Measurements from ENCODE around the gene LDLRAD4.

Gene LDLRAD4

DNA sequence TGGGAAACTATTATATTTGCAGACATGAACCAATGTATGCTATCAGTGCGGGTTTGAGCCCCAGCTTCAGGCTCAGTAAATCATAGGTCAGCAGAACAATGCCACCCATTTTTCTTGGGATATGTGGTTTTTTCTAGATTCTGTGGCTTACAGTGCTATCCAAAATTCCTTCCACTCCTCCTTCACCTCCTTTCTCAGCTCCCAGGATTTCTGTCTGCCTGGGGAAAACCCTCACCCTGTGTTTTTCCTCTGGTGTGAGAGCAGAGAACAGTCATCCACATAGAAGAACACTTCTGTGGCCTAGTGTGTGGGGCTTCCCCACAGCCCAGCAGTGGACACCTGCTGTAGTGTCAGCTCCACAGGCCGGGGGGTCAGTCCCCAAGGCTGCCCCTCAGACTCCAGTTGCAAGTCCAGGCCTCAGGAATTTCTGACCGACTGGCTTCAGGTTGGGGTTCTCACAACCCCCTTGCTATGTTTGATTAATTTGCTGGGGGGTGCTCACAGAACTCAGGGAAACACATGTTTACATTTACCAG lies 238.2 kb downstream of the LDLRAD4 start:
- POLR2A ChIA-PET, result no interaction called here
- no peak for DNase-seq (ENCODE audit: extremely low spot score)
- CTCF ChIA-PET, result no interaction called here
- TF ChIP-seq ZNF384 (IDR thresholded peaks at IDR 0.05), result no peak
- no peak for TF ChIP-seq L3MBTL2 (conservative IDR thresholded peaks at IDR 0.05)
- no peak for TF ChIP-seq ELF4 (IDR thresholded peaks at IDR 0.05)
- no peak for TF ChIP-seq FOXK2 (IDR thresholded peaks at IDR 0.05)
- no peak for TF ChIP-seq SUZ12 (IDR thresholded peaks at IDR 0.05)
- no peak for TF ChIP-seq TARDBP (IDR thresholded peaks at IDR 0.05)

DNA sequence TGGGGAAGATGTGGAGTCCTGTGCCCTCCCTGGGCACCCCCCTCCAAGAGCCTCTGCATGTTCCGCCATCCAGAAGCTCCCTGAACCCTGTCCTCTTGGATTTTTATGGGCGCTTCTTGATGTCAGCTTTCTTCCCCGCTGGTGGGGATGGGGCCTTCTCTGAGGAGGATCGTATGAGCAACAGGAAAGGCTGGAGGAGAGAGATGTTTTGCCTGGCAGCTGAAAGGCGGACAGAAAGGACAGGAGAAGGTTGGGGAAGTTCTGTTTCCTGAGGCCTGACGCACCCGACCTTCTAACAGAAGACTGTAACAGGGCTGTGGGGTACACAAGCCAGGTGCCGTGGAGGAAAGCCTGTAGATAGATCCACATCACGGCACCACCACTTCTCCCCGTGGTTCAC lies 238.8 kb downstream of the LDLRAD4 start:
- POLR2A ChIA-PET, result no interaction called here
- TF ChIP-seq FOXA1 (IDR thresholded peaks at IDR 0.05) (no peak), LEF1 (IDR thresholded peaks at IDR 0.05; ENCODE audit: borderline replicate concordance) (no peak), TARDBP (IDR thresholded peaks at IDR 0.05) (no peak), CTBP1 (IDR thresholded peaks at IDR 0.05; ENCODE audit: borderline replicate concordance) (no peak)
- TF ChIP-seq, protein P1, sequence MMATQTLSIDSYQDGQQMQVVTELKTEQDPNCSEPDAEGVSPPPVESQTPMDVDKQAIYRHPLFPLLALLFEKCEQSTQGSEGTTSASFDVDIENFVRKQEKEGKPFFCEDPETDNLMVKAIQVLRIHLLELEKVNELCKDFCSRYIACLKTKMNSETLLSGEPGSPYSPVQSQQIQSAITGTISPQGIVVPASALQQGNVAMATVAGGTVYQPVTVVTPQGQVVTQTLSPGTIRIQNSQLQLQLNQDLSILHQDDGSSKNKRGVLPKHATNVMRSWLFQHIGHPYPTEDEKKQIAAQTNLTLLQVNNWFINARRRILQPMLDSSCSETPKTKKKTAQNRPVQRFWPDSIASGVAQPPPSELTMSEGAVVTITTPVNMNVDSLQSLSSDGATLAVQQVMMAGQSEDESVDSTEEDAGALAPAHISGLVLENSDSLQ (IDR thresholded peaks at IDR 0.05), result no peak
- no peak for DNase-seq (ENCODE audit: extremely low spot score)
- CTCF ChIA-PET, result no interaction called here

DNA sequence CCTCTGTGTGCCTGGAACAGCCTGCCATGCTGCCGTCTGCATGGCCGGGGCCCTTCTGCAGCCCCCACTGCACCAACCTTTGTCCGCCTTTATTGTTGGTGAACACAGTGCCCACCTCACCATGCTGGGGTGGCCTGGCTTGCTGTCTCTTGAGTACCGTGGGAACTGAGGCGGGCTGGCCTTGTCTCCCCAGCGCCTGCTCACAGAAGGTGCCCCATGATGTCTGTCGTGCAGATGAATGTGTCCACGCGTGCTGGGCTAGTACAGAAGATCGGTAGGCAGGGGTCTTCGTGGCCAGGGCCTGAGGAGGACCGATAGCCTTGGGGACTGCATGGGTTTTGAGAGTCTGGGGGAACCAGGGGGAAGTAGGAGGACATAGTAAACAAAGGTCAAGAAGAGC lies 242.4 kb downstream of the LDLRAD4 start:
- POLR2A ChIA-PET, result no interaction called here
- CTCF ChIA-PET, result no interaction called here
- DNase-seq (ENCODE audit: extremely low spot score), result no peak
- TF ChIP-seq TARDBP (IDR thresholded peaks at IDR 0.05), result no peak
- no peak for TF ChIP-seq FOXM1 (IDR thresholded peaks at IDR 0.05; ENCODE audit: borderline replicate concordance)
- no peak for TF ChIP-seq SP1 (IDR thresholded peaks at IDR 0.05)
- no peak for TF ChIP-seq CTBP1 (IDR thresholded peaks at IDR 0.05; ENCODE audit: borderline replicate concordance)
- no peak for TF ChIP-seq ARNT (IDR thresholded peaks at IDR 0.05)
- TF ChIP-seq ELF4 (IDR thresholded peaks at IDR 0.05), result no peak
- TF ChIP-seq HDGF (IDR thresholded peaks at IDR 0.05; ENCODE audit: borderline replicate concordance), result no peak
- TF ChIP-seq, protein P1 (IDR thresholded peaks at IDR 0.05), result no peak
- no peak for TF ChIP-seq FOXK2 (IDR thresholded peaks at IDR 0.05)
- no peak for TF ChIP-seq FOXA1 (IDR thresholded peaks at IDR 0.05)
- TF ChIP-seq LEF1 (IDR thresholded peaks at IDR 0.05; ENCODE audit: borderline replicate concordance), result no peak
- no peak for TF ChIP-seq BHLHE40 (IDR thresholded peaks at IDR 0.05; ENCODE audit: borderline replicate concordance)
- TF ChIP-seq L3MBTL2 (conservative IDR thresholded peaks at IDR 0.05), result no peak
- TF ChIP-seq NFRKB (IDR thresholded peaks at IDR 0.05), result no peak

DNA sequence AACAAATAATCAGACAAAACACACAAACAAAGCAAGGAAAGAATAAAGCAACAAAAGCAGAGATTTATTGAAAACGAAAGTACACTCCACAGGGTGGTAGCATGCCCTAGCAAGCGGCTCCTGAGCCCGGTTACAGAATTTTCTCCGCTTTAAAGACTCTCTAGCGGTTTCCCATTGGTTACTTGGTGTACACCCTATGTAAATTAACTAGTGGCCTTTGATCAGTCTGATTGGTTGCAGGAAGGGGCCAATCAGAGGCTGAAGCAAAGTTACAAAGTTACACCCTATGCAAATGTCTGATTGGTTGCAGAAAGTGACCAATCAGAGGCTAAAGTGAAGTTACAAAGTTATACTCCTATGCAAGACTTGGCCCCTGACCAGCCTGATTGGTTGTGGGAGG lies 242.9 kb downstream of the LDLRAD4 start:
- POLR2A ChIA-PET, result no interaction called here
- no peak for DNase-seq (ENCODE audit: extremely low spot score)
- no peak for TF ChIP-seq SUZ12 (IDR thresholded peaks at IDR 0.05)
- TF ChIP-seq LEF1 (IDR thresholded peaks at IDR 0.05; ENCODE audit: borderline replicate concordance), result no peak
- TF ChIP-seq ELF4 (IDR thresholded peaks at IDR 0.05), result no peak
- TF ChIP-seq NFRKB (IDR thresholded peaks at IDR 0.05), result no peak
- TF ChIP-seq ZNF384 (IDR thresholded peaks at IDR 0.05), result no peak
- no peak for TF ChIP-seq ARNT (IDR thresholded peaks at IDR 0.05)
- TF ChIP-seq, protein P1 (IDR thresholded peaks at IDR 0.05), result no peak
- no peak for TF ChIP-seq HDGF (IDR thresholded peaks at IDR 0.05; ENCODE audit: borderline replicate concordance)
- TF ChIP-seq FOXM1 (IDR thresholded peaks at IDR 0.05; ENCODE audit: borderline replicate concordance), result no peak
- TF ChIP-seq L3MBTL2 (conservative IDR thresholded peaks at IDR 0.05), result no peak
- no peak for TF ChIP-seq BHLHE40 (IDR thresholded peaks at IDR 0.05; ENCODE audit: borderline replicate concordance)
- no peak for TF ChIP-seq FOXA1 (IDR thresholded peaks at IDR 0.05)
- CTCF ChIA-PET, result no interaction called here

- TF ChIP-seq FOXK2 (IDR thresholded peaks at IDR 0.05) (no peak), L3MBTL2 (conservative IDR thresholded peaks at IDR 0.05) (no peak), FOXA1 (IDR thresholded peaks at IDR 0.05) (no peak), LEF1 (IDR thresholded peaks at IDR 0.05; ENCODE audit: borderline replicate concordance) (no peak), NFRKB (IDR thresholded peaks at IDR 0.05) (no peak), BHLHE40 (IDR thresholded peaks at IDR 0.05; ENCODE audit: borderline replicate concordance) (no peak), TARDBP (IDR thresholded peaks at IDR 0.05) (no peak), SUZ12 (IDR thresholded peaks at IDR 0.05) (no peak), ARNT (IDR thresholded peaks at IDR 0.05) (no peak), CTBP1 (IDR thresholded peaks at IDR 0.05; ENCODE audit: borderline replicate concordance) (no peak), SP1 (IDR thresholded peaks at IDR 0.05) (no peak), ZNF384 (IDR thresholded peaks at IDR 0.05) (no peak)
- TF ChIP-seq, protein P1 (IDR thresholded peaks at IDR 0.05), result no peak
- CTCF ChIA-PET, result no interaction called here
- POLR2A ChIA-PET, result no interaction called here
- DNase-seq (ENCODE audit: extremely low spot score), result no peak
Measured at GRCh38 chr18:13461936-13462335, 243.4 kb downstream of the LDLRAD4 start.

DNA sequence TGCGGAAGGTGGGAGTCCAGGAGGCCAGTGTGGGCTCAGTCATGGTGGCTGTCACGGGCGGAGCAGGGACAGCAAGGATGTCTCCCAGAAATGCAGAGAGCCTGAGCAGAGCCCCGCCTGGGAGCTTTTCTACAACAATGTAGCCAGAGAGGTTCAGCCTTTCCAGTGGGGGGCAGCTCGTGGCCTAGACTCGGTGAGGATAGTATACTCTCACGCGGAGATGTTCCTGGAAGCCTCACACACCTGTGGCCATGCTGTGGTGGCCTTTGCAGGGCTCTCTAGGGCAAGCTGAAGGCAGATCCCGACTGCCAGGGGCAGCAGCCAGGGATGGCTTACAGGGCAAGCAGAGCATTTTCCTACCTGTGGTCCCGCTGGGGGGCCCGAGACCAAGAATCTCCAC lies 244.1 kb downstream of the LDLRAD4 start:
- ChIA-PET CTCF (no interaction called here), POLR2A (no interaction called here)
- TF ChIP-seq ZNF384 (IDR thresholded peaks at IDR 0.05) (no peak), SUZ12 (IDR thresholded peaks at IDR 0.05) (no peak), TARDBP (IDR thresholded peaks at IDR 0.05) (no peak), NFRKB (IDR thresholded peaks at IDR 0.05) (no peak), SP1 (IDR thresholded peaks at IDR 0.05) (no peak), FOXA1 (IDR thresholded peaks at IDR 0.05) (no peak), HDGF (IDR thresholded peaks at IDR 0.05; ENCODE audit: borderline replicate concordance) (no peak), ARNT (IDR thresholded peaks at IDR 0.05) (no peak), FOXK2 (IDR thresholded peaks at IDR 0.05) (no peak), ELF4 (IDR thresholded peaks at IDR 0.05) (no peak), LEF1 (IDR thresholded peaks at IDR 0.05; ENCODE audit: borderline replicate concordance) (no peak), BHLHE40 (IDR thresholded peaks at IDR 0.05; ENCODE audit: borderline replicate concordance) (no peak), CTBP1 (IDR thresholded peaks at IDR 0.05; ENCODE audit: borderline replicate concordance) (no peak), FOXM1 (IDR thresholded peaks at IDR 0.05; ENCODE audit: borderline replicate concordance) (no peak), L3MBTL2 (conservative IDR thresholded peaks at IDR 0.05) (no peak)
- TF ChIP-seq, protein P1 (IDR thresholded peaks at IDR 0.05), result no peak
- DNase-seq (ENCODE audit: extremely low spot score), result no peak

Data from HEK293T (cell line).